Neural progenitor cell (in vitro differentiated cells): Measurements from ENCODE around the gene NXPE1.
"Not testable (repeated sequence)": the region's sequence is repeated elsewhere in the genome, so short reads cannot be mapped to it uniquely, and the experiment has no call there.

Experiments
- CTCF ChIP-seq: fragments of 200-600 bp; sonication (generic); IDR thresholded peaks from 2 replicates; pipeline ENCODE4 v1.5.1; 2017; ENCODE audit warnings: antibody characterized with exemption, mild to moderate bottlenecking
- EZH2 ChIP-seq: fragments of 200-600 bp; sonication (generic); IDR thresholded peaks from 2 replicates; pipeline ENCODE4 v1.6.1; 2017; ENCODE audit warnings: antibody characterized with exemption, mild to moderate bottlenecking, moderate library complexity
- EZH2phosphoT487 ChIP-seq: fragments of 200-600 bp; sonication (generic); IDR thresholded peaks from 2 replicates; pipeline ENCODE4 v1.6.1; 2017; ENCODE audit warnings: antibody characterized with exemption

GRCh38 chr11:114608605-114609004 lies 48.9 kb upstream of the NXPE1 start:
- TF ChIP-seq CTCF, EZH2, EZH2phosphoT487: not testable (repeated sequence)
